Fibroblast of gingiva (primary cell): ENCODE results near the gene PASK.
A peak's percentile ranks its signal among the peaks of the same experiment; 100 is the strongest.

Source experiments
- DNase-seq: peaks from one replicate; pipeline ENCODE4 v3.0.0-alpha.2; 2011; ENCODE audit warnings: low read depth

The PASK gene

GRCh38 chr2:241146286-241146685, 3.0 kb downstream of the PASK start:
- DNase-seq = no peak

GRCh38 chr2:241142593-241142992, 6.7 kb downstream of the PASK start:
- no peak for DNase-seq

- no peak for DNase-seq
These were observed 7.2 kb downstream of the PASK start for GRCh38 chr2:241142063-241142462.

GRCh38 chr2:241141214-241141770, 8.0 kb downstream of the PASK start:
- no peak for DNase-seq

GRCh38 chr2:241140445-241140840, 8.8 kb downstream of the PASK start:
- DNase-seq = no peak

- no peak for DNase-seq
These were observed 9.5 kb downstream of the PASK start for GRCh38 chr2:241139531-241140444.

- DNase-seq = no peak
These were observed 10.8 kb downstream of the PASK start for GRCh38 chr2:241138471-241138870.

GRCh38 chr2:241137276-241138190, 11.7 kb downstream of the PASK start:
- no peak for DNase-seq

- no peak for DNase-seq
These were observed 12.5 kb downstream of the PASK start for GRCh38 chr2:241136661-241137260.

GRCh38 chr2:241136191-241136590, 13.1 kb downstream of the PASK start:
- DNase-seq = no peak

GRCh38 chr2:241135737-241136136, 13.5 kb downstream of the PASK start:
- DNase-seq = no peak

- no peak for DNase-seq
These were observed 14.6 kb downstream of the PASK start for GRCh38 chr2:241134711-241135110.

GRCh38 chr2:241133436-241133820, 15.8 kb downstream of the PASK start:
- DNase-seq = no peak

GRCh38 chr2:241132538-241133435, 16.5 kb downstream of the PASK start:
- no peak for DNase-seq

- no peak for DNase-seq
These were observed 17.7 kb downstream of the PASK start for GRCh38 chr2:241131531-241131930.

GRCh38 chr2:241130316-241130715, 19.0 kb downstream of the PASK start:
- no peak for DNase-seq

GRCh38 chr2:241129086-241129871, 20.0 kb downstream of the PASK start:
- DNase-seq = peak; percentile 55

- no peak for DNase-seq
These were observed 21.0 kb downstream of the PASK start for GRCh38 chr2:241128266-241128665.

GRCh38 chr2:241126771-241127202, 22.5 kb downstream of the PASK start:
- no peak for DNase-seq

GRCh38 chr2:241126201-241126611, 23.1 kb downstream of the PASK start:
- DNase-seq = no peak
